Stimulated activated CD8-positive, alpha-beta memory T cell treated with anti-CD3 and anti-CD28 coated beads, Interleukin-4, amount 100 ng/mL, for 4 hours (primary cell): ENCODE measurements around the gene MEGF10.
"Not testable (repeated sequence)": the region's sequence is repeated elsewhere in the genome, so short reads cannot be mapped to it uniquely, and the experiment has no call there.

Experiments used
- DNase-seq, 2 donors: peaks; one replicate each; pipeline ENCODE4 v3.0.0-alpha.2; 2020; ENCODE audit warnings: low read depth in 2 of 2, low spot score in 1 of 2

MEGF10 gene

DNA sequence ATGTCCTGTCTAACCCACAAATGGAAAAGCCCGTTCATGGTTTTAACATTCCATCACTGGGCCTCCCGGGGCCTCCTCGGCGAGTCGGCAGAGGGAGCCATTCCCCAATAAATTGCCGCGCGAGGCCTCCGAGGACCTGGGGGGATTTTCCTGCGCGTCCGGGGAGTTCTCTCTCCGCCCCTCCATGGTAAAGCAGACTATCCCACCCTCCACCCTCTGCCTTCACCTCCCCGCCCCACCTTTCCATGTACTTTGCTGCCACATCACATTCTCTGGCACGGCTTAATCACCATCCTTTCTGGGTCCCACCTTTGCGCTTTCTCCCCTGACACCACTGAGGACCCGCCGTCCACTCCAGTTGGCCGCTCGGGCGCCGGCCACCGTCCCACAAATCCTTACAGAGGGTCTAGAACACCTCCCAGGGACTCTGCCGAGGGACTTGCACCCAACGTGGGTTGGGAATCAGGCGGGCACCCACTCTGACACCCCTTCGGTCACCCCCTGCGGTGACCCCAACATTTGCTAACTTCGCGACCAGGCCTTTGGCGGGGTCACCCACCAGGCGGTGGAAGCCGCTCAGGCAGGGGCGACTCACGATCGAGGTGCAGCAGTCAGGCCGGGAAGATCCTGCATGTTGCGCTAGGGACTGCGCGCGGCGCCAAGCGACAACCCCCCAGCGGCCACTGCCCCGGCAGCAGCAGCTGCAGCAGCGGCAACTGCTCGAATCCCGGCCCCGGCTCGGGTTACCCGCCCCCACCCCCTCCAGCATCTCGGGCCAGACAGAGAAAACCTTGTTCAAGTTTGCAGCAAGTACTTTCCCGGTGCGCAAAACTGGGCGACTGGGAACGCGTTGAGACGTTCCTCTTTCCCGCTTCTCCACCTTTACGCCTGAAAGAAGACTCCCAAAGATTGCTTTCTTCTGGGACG lies at the start of gene MEGF10:
Gene MEGF10 (plus strand): TSS at position 778 of the 927 bp plus-strand sequence. CDS start 40,513 bp downstream, outside the sequence.
- DNase-seq = no peak

- DNase-seq = no peak
Observed at GRCh38 chr5:127243011-127243410, 47.6 kb upstream of the MEGF10 start.

GRCh38 chr5:127254729-127255284 lies 35.8 kb upstream of the MEGF10 start:
- no peak for DNase-seq

GRCh38 chr5:127256886-127257597 lies 33.6 kb upstream of the MEGF10 start:
- DNase-seq = no peak

DNA sequence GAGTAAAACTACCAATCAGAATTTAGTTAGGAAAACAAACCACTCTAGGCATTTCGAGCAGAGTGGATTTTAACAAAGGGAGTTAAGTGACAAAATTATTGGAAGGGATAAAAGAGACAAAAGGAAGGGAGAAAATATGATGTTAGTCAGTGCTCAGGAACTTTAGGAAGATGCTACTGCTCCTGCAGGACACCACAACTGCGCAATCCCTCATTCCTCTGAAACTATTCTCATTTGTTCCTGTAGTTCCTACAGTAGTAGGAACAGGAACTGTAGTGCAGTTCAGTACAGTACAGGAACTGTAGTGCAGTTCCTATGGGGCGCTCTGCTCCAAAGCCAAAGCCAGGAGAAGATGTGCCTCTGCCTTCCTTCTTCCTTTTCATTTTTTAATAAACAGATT lies 29.9 kb upstream of the MEGF10 start:
- no peak for DNase-seq

GRCh38 chr5:127265473-127265872 lies 25.1 kb upstream of the MEGF10 start:
- not testable (repeated sequence) for DNase-seq

GRCh38 chr5:127268342-127268741 lies 22.3 kb upstream of the MEGF10 start:
- DNase-seq = not testable (repeated sequence)

GRCh38 chr5:127270713-127271112 lies 19.9 kb upstream of the MEGF10 start:
- DNase-seq = not testable (repeated sequence)

DNA sequence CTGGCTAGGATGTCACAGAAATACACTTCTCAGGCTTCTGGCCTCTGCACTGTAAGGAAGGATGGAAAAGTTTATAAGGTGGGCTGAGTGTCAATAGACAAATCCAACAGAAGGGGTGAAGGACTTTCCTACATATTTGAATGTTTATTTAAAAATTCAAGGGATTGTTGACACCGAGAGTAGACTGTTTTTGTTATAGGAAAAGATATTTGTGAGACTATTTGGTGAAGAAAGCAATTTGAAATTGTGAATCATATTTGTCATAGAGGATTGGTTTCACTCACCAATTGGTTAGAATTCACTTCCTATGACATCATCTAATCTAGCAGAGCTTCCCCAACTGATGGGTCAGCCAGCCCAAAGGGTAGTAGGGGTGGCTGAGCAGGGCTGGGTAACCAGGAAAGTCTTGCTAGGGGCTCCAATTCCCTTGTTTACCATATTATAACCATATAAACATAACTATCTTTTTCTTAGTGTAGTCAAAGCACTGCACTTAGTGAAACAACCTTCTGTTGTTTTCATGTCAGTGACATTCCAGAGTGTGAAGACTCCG lies 14.9 kb upstream of the MEGF10 start:
- no peak for DNase-seq

DNA sequence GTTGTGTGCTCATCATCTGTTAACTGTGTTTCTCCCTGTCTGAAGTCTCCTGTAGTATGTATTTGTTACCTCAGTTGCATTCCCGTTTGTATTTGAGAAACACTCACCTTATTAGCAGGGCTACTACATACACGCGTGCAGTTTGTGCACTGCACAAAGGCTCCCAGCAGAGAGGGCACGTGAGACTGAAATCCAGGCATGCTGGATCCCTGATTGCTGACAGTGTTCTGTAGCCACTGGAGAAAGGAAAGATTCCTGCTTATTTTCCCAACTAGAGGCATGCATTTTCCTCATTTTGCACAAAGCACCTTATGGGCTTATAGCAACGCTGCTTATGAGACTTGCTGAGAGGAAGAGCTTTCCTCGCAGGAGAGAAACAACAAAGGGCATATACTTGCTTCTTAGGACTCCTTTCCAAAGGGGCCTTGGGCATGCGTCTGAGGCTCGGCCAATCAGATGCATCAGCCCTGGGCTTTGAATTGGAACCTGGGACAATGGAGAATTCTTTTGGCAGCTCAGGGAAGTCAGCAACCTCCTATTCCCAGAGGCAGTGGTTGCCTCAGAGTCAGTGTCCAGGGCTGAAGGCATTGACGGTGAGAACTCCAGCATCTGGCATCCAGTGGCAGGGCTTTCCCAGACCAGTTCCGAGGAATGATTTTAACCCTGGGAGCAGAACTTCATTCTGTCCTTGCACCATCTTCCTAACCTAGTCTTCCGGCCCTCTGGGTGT lies 9.9 kb upstream of the MEGF10 start:
- no peak for DNase-seq

- no peak for DNase-seq
Observed at GRCh38 chr5:127281609-127282008, 9.0 kb upstream of the MEGF10 start.

DNA sequence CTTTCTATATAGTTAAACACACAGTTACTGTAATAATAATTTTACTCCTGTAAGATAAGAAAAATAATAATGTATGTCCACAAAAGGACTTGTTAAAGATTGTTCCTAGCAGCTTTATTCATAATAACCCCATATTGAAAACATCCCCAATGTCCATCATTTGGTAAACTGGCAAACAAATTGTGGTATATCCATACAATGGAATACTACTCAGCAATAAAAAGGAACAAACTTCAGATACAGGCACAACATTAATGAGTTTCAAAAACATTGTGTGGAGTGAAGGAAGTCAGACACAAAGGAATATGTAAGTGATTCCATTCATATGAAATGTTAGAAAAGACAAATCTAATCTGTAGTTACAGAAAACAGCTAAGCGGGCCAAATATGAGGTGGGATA lies 1.9 kb upstream of the MEGF10 start:
- DNase-seq = no peak

GRCh38 chr5:127290946-127291693 lies 524 bp downstream of the MEGF10 start:
- DNase-seq = no peak

GRCh38 chr5:127292030-127292735 lies 1.6 kb downstream of the MEGF10 start:
- DNase-seq = no peak

DNA sequence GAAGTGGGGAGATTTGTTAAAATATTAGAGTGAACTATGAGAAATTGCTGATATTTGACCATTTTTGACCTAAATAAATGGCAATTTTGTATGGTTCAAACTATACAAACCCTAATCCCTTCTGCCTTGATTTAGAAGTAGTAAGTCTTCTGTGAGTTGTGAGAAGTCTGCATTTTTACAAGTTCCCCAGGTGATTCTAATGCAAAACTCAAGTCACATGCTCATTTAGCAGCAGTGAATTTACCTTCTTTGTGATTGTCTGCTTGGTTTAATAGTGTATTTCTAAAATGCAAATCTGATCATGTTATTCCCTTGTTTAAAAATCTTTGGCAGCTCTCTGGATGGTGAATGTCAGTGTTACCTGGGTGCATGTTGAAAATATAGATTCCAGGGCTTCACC lies 2.8 kb downstream of the MEGF10 start:
- no peak for DNase-seq

DNA sequence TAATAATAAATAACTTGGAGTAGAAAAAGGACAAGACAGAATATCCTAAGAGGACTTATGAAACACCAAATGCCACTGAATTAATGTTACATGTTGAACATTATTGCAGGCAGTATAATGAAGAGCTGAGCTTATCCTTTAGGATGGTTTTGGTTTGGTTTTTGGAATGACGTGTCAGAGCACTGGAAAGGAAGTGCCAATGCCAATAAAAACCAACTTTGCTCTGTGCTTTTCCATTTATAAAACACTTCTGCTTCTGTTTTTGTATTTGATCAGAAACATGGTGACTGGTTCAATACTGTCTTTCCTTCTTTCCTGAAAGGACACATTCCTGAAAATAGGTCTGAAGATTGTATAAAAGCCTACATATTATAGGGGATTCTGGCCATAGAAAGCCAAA lies 4.2 kb downstream of the MEGF10 start:
- DNase-seq = no peak

GRCh38 chr5:127295454-127295853 lies 4.9 kb downstream of the MEGF10 start:
- no peak for DNase-seq

DNA sequence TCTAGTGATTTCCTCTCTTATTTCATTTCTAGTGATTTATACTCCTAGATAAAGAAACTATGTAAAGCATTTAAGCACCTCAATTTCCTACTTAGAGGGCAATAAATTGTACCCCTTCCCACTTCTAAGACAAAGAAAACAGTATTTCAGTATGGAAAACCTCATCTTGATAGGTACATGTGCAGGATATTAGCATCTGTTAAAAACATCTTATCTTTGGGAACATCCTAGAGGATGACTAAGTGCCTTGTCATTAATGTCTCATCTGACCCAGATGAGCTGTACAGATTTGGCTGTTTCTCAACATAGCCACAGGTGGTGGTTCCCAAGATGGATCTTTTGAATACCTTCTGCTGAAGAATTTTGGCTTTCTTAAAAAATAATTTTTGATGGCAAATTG lies 5.7 kb downstream of the MEGF10 start:
- no peak for DNase-seq

GRCh38 chr5:127296894-127297293 lies 6.3 kb downstream of the MEGF10 start:
- DNase-seq = not testable (repeated sequence)
